Activated T-cell treated with anti-CD3 and anti-CD28 coated beads, Interleukin-2, amount 50 U/mL, for 72 hours (primary cell): Measurements from ENCODE around the gene TBX3. TPM values are rescaled to one million over a fixed set of nuclear protein-coding genes. Genes with fewer than 3 reads are reported as not detected.

Source experiments
- ATAC-seq, 2 donors: fragments of 150-1000 bp; cut with Tn5 transposase; replicated peaks in 1 of 2; 2 replicates each; pipeline ENCODE4 v1.10.0; 2021; ENCODE audit warnings: moderate library complexity in 2 of 2, mild to moderate bottlenecking in 1 of 2
- DNase-seq, 2 donors: peaks; one replicate each; pipeline ENCODE4 v3.0.0; 2021 to 2022; ENCODE audit warnings: mixed read lengths in 1 of 2
- H3K27ac Mint-ChIP-seq: one replicate; pipeline ENCODE4 v1.8.0; 2022; ENCODE audit warnings: mild to moderate bottlenecking, moderate library complexity, mixed read lengths
- H3K27me3 Mint-ChIP-seq: one replicate; pipeline ENCODE4 v1.8.0; 2022; ENCODE audit warnings: low read depth, mixed read lengths
- H3K36me3 Mint-ChIP-seq, 2 donors: one replicate each; pipeline ENCODE4 v1.8.0; 2022; ENCODE audit warnings: mixed read lengths in 2 of 2, mild to moderate bottlenecking in 1 of 2; ENCODE audit not compliant: insufficient read depth in 2 of 2
- H3K4me1 Mint-ChIP-seq: one replicate; pipeline ENCODE4 v1.8.0; 2022; ENCODE audit warnings: low read depth, mixed read lengths
- H3K4me3 Mint-ChIP-seq, 2 donors: one replicate each; pipeline ENCODE4 v1.8.0; 2022; ENCODE audit warnings: mild to moderate bottlenecking in 2 of 2, mixed read lengths in 2 of 2, moderate library complexity in 2 of 2
- H3K9me3 Mint-ChIP-seq, 2 donors: one replicate each; pipeline ENCODE4 v1.8.0; 2022; ENCODE audit warnings: mixed read lengths in 2 of 2
- total RNA-seq, 2 donors: library from RNA; stranded (reverse); gene quantifications; one replicate each; pipeline ENCODE4 v1.2.3, GENCODE V29; 2022

The TBX3 gene
- total RNA-seq, 2 donors from 2014 or later = 0.07 TPM; not detected in 1

DNA sequence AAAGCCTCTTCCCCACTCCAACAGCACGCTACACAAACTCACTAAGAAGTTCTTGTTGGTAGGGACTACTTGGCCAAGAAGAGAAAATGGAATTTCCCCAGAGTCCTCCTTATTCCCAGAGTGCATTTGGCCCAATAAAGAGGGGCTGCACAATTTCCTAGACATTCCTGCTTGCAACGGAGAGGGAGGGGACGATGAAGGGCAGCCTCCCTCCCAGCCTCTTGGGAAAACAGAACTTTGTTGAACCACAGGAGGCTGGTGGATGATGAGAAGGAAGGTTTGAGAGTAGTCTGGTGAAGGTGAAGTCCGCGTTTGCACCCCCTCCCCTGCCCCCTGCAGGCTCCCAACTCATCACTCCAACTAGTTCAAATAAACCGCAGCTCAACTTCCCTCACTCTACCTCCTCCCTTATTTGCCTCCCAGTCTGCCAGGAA, 19.1 kb upstream of the TBX3 start:
- H3K4me1 Mint-ChIP-seq = no peaks in the 10 kb centered on the region
- no peaks in the 10 kb centered on the region for H3K9me3 Mint-ChIP-seq
- no peak overlapping the region for H3K27ac Mint-ChIP-seq
- peaks cover 46% of the 10 kb centered on the region for H3K27me3 Mint-ChIP-seq
- ATAC-seq (no peak), DNase-seq (no peak)
- H3K36me3 Mint-ChIP-seq = peaks cover 5 to 7% of the 10 kb centered on the region in 2 donors
- no peak overlapping the region for H3K4me3 Mint-ChIP-seq

- H3K27me3 Mint-ChIP-seq = peaks cover 52% of the 10 kb centered on the region
- no peaks in the 10 kb centered on the region for H3K4me1 Mint-ChIP-seq
- no peak for DNase-seq
- no peak overlapping the region for H3K27ac Mint-ChIP-seq
- no peak overlapping the region for H3K4me3 Mint-ChIP-seq
- H3K36me3 Mint-ChIP-seq = peaks cover 5 to 8% of the 10 kb centered on the region in 2 donors
- no peaks in the 10 kb centered on the region for H3K9me3 Mint-ChIP-seq
- ATAC-seq = no peak
These were observed 18.5 kb upstream of the TBX3 start for GRCh38 chr12:114702462-114702861.

- ATAC-seq (no peak), DNase-seq (no peak)
- Mint-ChIP-seq H3K27ac (no peak overlapping the region), H3K36me3 (peaks cover 5 to 8% of the 10 kb centered on the region in 2 donors), H3K27me3 (peaks cover 61% of the 10 kb centered on the region), H3K9me3 (no peaks in the 10 kb centered on the region), H3K4me1 (no peaks in the 10 kb centered on the region), H3K4me3 (no peak overlapping the region)
These were observed 17.6 kb upstream of the TBX3 start for GRCh38 chr12:114701553-114701952.

GRCh38 chr12:114701104-114701414, 17.1 kb upstream of the TBX3 start:
- no peak overlapping the region for H3K27ac Mint-ChIP-seq
- peaks cover 66% of the 10 kb centered on the region for H3K27me3 Mint-ChIP-seq
- H3K4me3 Mint-ChIP-seq = no peak overlapping the region
- peaks cover 5 to 8% of the 10 kb centered on the region in 2 donors for H3K36me3 Mint-ChIP-seq
- ATAC-seq (no peak), DNase-seq (no peak)
- H3K4me1 Mint-ChIP-seq = no peaks in the 10 kb centered on the region
- H3K9me3 Mint-ChIP-seq = no peaks in the 10 kb centered on the region

GRCh38 chr12:114700392-114701103, 16.6 kb upstream of the TBX3 start:
- H3K27ac Mint-ChIP-seq = peak overlapping the region; percentile 33
- no peaks in the 10 kb centered on the region for H3K4me1 Mint-ChIP-seq
- no peak for DNase-seq
- H3K27me3 Mint-ChIP-seq = peaks cover 71% of the 10 kb centered on the region
- no peak for ATAC-seq
- H3K36me3 Mint-ChIP-seq = peaks cover 5 to 8% of the 10 kb centered on the region in 2 donors
- H3K9me3 Mint-ChIP-seq = no peaks in the 10 kb centered on the region
- no peak overlapping the region for H3K4me3 Mint-ChIP-seq

- peak overlapping the region; percentile 57 for H3K27ac Mint-ChIP-seq
- H3K4me1 Mint-ChIP-seq = no peaks in the 10 kb centered on the region
- no peaks in the 10 kb centered on the region for H3K9me3 Mint-ChIP-seq
- no peak for DNase-seq
- H3K36me3 Mint-ChIP-seq = peaks cover 5 to 8% of the 10 kb centered on the region in 2 donors
- H3K27me3 Mint-ChIP-seq = peaks cover 86% of the 10 kb centered on the region
- no peak for ATAC-seq
- H3K4me3 Mint-ChIP-seq = no peak overlapping the region
These were observed 14.7 kb upstream of the TBX3 start for GRCh38 chr12:114698566-114699163.

DNA sequence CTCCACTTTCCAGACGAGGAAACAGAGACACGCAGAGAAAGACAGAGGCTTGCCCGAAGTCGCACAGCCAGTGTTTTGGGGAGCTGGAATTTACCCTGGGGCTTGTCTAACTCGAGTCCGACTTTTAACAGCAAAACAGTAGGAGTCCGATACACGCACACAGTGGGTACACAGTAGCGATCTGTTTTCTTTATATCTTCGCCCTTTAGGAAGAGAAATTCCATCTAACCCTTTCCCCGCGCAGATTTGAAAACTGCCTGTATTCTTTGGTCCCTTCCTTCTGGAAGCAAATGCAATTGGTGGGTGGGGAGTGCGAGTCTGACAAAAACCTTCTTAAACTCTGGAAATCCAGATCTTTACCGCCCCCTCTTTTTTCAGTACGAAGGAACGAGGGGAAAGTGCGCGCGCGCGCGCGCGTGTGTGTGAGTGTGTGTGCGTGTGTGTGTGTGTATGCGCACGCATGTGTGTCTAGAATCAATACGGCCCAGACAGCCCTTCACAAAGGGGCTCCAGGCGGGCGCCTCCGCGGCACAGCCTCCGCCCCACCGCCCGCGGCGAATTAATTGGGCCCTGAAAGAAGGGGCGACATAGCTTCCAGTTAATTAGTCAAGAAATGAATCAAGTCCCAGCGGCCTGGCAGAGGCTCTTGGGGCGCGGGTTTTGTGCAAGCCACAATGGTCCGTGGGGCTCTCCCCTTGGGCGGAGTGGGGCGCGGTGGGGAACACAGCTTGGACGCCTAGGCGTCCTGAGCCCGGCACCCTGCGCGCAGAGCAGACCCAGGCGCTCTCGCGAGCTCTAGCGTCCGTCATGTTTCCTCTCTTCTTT, 14.0 kb upstream of the TBX3 start:
- no peaks in the 10 kb centered on the region for H3K9me3 Mint-ChIP-seq
- H3K4me3 Mint-ChIP-seq = no peak overlapping the region
- peaks cover 93% of the 10 kb centered on the region for H3K27me3 Mint-ChIP-seq
- H3K36me3 Mint-ChIP-seq = peaks cover 5 to 8% of the 10 kb centered on the region in 2 donors
- H3K27ac Mint-ChIP-seq = peak overlapping the region; percentile 57
- ATAC-seq (no peak), DNase-seq (no peak)
- H3K4me1 Mint-ChIP-seq = no peaks in the 10 kb centered on the region

DNA sequence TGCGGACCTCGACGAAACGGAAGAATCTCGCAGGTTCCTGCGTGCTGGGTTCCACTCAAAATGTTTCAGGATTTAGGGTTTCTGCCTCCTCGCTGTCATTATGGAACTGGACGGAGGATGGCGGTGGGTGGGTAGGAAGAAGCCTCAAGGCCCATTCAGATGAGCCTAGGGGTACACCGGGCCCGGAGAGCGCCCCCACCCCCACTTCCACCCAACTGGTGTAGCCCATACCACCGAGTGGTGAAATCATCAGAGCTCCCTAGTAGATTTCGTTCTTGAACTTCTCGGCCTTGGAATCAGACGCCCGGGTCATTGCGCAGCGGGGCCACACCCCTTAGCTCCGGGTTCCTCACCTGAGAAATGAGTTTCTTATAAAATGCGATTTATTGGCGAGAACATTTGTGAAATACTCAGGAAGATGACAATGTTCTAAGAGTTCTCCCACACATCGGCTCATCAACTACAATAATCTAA, 13.3 kb upstream of the TBX3 start:
- no peak overlapping the region for H3K4me3 Mint-ChIP-seq
- H3K4me1 Mint-ChIP-seq = no peaks in the 10 kb centered on the region
- no peak overlapping the region for H3K27ac Mint-ChIP-seq
- DNase-seq = no peak
- ATAC-seq = no peak
- no peaks in the 10 kb centered on the region for H3K9me3 Mint-ChIP-seq
- H3K27me3 Mint-ChIP-seq = peaks cover 95% of the 10 kb centered on the region
- H3K36me3 Mint-ChIP-seq = peaks cover 5 to 8% of the 10 kb centered on the region in 2 donors

GRCh38 chr12:114696443-114697242, 12.7 kb upstream of the TBX3 start:
- Mint-ChIP-seq H3K27ac (no peak overlapping the region), H3K4me3 (no peak overlapping the region), H3K4me1 (no peaks in the 10 kb centered on the region), H3K36me3 (peaks cover 5 to 8% of the 10 kb centered on the region in 2 donors), H3K27me3 (peaks cover 93% of the 10 kb centered on the region), H3K9me3 (no peaks in the 10 kb centered on the region)
- no peak for DNase-seq
- ATAC-seq = no peak

GRCh38 chr12:114695305-114695592, 11.3 kb upstream of the TBX3 start:
- Mint-ChIP-seq H3K4me1 (no peaks in the 10 kb centered on the region), H3K27me3 (peaks cover 96% of the 10 kb centered on the region), H3K27ac (no peak overlapping the region), H3K4me3 (no peak overlapping the region), H3K36me3 (peaks cover 3 to 7% of the 10 kb centered on the region in 2 donors), H3K9me3 (no peaks in the 10 kb centered on the region)
- ATAC-seq (no peak), DNase-seq (no peak)

GRCh38 chr12:114694436-114695304, 10.7 kb upstream of the TBX3 start:
- Mint-ChIP-seq H3K9me3 (no peaks in the 10 kb centered on the region), H3K4me3 (no peak overlapping the region), H3K27me3 (peaks cover 96% of the 10 kb centered on the region), H3K27ac (no peak overlapping the region), H3K4me1 (no peaks in the 10 kb centered on the region), H3K36me3 (peaks cover 0 to 2% of the 10 kb centered on the region in 2 donors)
- no peak for DNase-seq
- ATAC-seq = no peak

GRCh38 chr12:114693532-114693931, 9.6 kb upstream of the TBX3 start:
- peaks cover 1 to 2% of the 10 kb centered on the region in 2 donors for H3K36me3 Mint-ChIP-seq
- H3K27me3 Mint-ChIP-seq = peaks cover 96% of the 10 kb centered on the region
- H3K27ac Mint-ChIP-seq = no peak overlapping the region
- DNase-seq = no peak
- no peaks in the 10 kb centered on the region for H3K4me1 Mint-ChIP-seq
- H3K9me3 Mint-ChIP-seq = no peaks in the 10 kb centered on the region
- ATAC-seq = no peak
- H3K4me3 Mint-ChIP-seq = no peak overlapping the region
